ENCODE measurements around the gene MEGF6. TPM values are rescaled to one million over a fixed set of nuclear protein-coding genes. Genes with fewer than 3 reads are reported as not detected.

MEGF6 gene
- polyA plus RNA-seq, 2 donors = 11.8 to 23.7 TPM

Other genes starting within 250 kb of the MEGF6 start
- 10 to 100 TPM; 14.2 to 20.6 TPM for gene ARHGEF16, start 156.8 kb downstream of the MEGF6 start, polyA plus RNA-seq
- 10 to 100 TPM; 20.1 to 32.8 TPM for gene TPRG1L, start 13.5 kb upstream of the MEGF6 start, polyA plus RNA-seq
- 10 to 100 TPM; 13.6 to 16.4 TPM for gene WRAP73, start 38.6 kb upstream of the MEGF6 start, polyA plus RNA-seq
- 1 to 10 TPM; 3.5 to 6.0 TPM for gene TP73, start 41.0 kb upstream of the MEGF6 start, polyA plus RNA-seq
- gene CCDC27, start 140.9 kb upstream of the MEGF6 start, polyA plus RNA-seq = not detected
- 1 to 10 TPM; 1.1 to 1.9 TPM for gene SMIM1, start 161.2 kb upstream of the MEGF6 start, polyA plus RNA-seq
- gene LRRC47, start 185.0 kb upstream of the MEGF6 start, polyA plus RNA-seq = 10 to 100 TPM; 10.4 to 17.8 TPM
- gene CEP104, start 245.7 kb upstream of the MEGF6 start, polyA plus RNA-seq = 1 to 10 TPM; 6.6 to 7.0 TPM
- gene DFFB, start 246.0 kb upstream of the MEGF6 start, polyA plus RNA-seq = 1 to 10 TPM; 1.9 to 2.3 TPM

Measured in esophagus (tissue), 2 donors.